IMR-90 (cell line): Measurements from ENCODE around the gene ATXN1. TPM values are rescaled to one million over a fixed set of nuclear protein-coding genes. Genes with fewer than 3 reads are reported as not detected.

Experiments used
- ATAC-seq: fragments of 200-7000 bp; cut with Tn5 transposase; 2 replicates; pipeline ENCODE4 v1.9.1; 2020; ENCODE audit warnings: low read depth, mild to moderate bottlenecking, moderate library complexity
- BruUV-seq: library from RNA; stranded (reverse); fragments of 400-500 nt; replicated peaks from 2 replicates; lab custom pipeline; 2021; lab: Mats Ljungman, UMichigan
- CTCF ChIA-PET: fragments of 300-600 bp; formaldehyde crosslinking; extraction: SDS; loops from one replicate; lab custom pipeline; 2021; ENCODE audit warnings: antibody characterized with exemption; lab: Yijun Ruan, JAX
- POLR2A ChIA-PET: fragments of 300-600 bp; sonication (Branson Sonifier 250); formaldehyde crosslinking; loops from one replicate; lab custom pipeline; 2022; ENCODE audit warnings: antibody characterized with exemption; ENCODE audit not compliant: unreplicated experiment; lab: Charles Lee
- DNase-seq: peaks from one replicate; pipeline ENCODE4 v3.0.0; 2013
- H2AFZ ChIP-seq: replicated peaks from 2 replicates; pipeline ENCODE3; 2013; ENCODE audit warnings: low read length, mild to moderate bottlenecking; ENCODE audit not compliant: poor library complexity
- H2AK5ac ChIP-seq: 2 replicates; pipeline ENCODE4 v1.6.1; 2013; ENCODE audit warnings: low read depth, low read length, inconsistent platforms
- H2AK9ac ChIP-seq: replicated peaks from 2 replicates; pipeline ENCODE3; 2013; ENCODE audit warnings: mild to moderate bottlenecking, low read depth, low read length, moderate library complexity; ENCODE audit not compliant: poor library complexity
- H2BK120ac ChIP-seq: 2 replicates; pipeline ENCODE4 v1.6.1; 2013; ENCODE audit warnings: low read depth, low read length, inconsistent platforms
- H2BK15ac ChIP-seq: 3 replicates; pipeline ENCODE4 v1.6.1; 2013; ENCODE audit warnings: low read depth, low read length, inconsistent platforms
- H2BK20ac ChIP-seq: 2 replicates; pipeline ENCODE4 v1.6.1; 2013; ENCODE audit warnings: low read depth, mild to moderate bottlenecking, inconsistent platforms, low read length, moderate library complexity
- H2BK5ac ChIP-seq: 2 replicates; pipeline ENCODE4 v1.6.1; 2013; ENCODE audit warnings: mild to moderate bottlenecking, low read depth, low read length, inconsistent platforms; ENCODE audit not compliant: poor library complexity, severe bottlenecking
- H3K14ac ChIP-seq: replicated peaks from 2 replicates; pipeline ENCODE4 v1.6.1; 2013; ENCODE audit warnings: low read depth, low read length, inconsistent platforms
- H3K18ac ChIP-seq: 2 replicates; pipeline ENCODE4 v1.6.1; 2013; ENCODE audit warnings: low read depth, low read length, control low read depth
- H3K23ac ChIP-seq: 2 replicates; pipeline ENCODE4 v1.6.1; 2013; ENCODE audit warnings: low read depth, low read length, inconsistent platforms
- H3K27ac ChIP-seq: 2 replicates; pipeline ENCODE4 v1.5.1; 2013; ENCODE audit warnings: mild to moderate bottlenecking, control low read depth, low read length; ENCODE audit not compliant: insufficient read depth
- H3K27me3 ChIP-seq: 2 replicates; pipeline ENCODE4 v1.6.1; 2013; ENCODE audit warnings: low read length; ENCODE audit not compliant: control insufficient read depth, insufficient read depth
- H3K36me3 ChIP-seq: 2 replicates; pipeline ENCODE4 v1.6.1; 2013; ENCODE audit warnings: low read length, mixed read lengths; ENCODE audit not compliant: control insufficient read depth, insufficient read depth
- H3K4ac ChIP-seq: 2 replicates; pipeline ENCODE4 v1.6.1; 2013; ENCODE audit warnings: low read depth, low read length, inconsistent platforms
- H3K4me1 ChIP-seq: 2 replicates; pipeline ENCODE4 v1.6.1; 2013; ENCODE audit warnings: low read length, mixed read lengths; ENCODE audit not compliant: control insufficient read depth, insufficient read depth
- H3K4me2 ChIP-seq: 2 replicates; pipeline ENCODE4 v1.6.1; 2013; ENCODE audit warnings: low read depth, mild to moderate bottlenecking, control low read depth, low read length, moderate library complexity
- H3K4me3 ChIP-seq: 2 replicates; pipeline ENCODE4 v1.5.1; 2013; ENCODE audit warnings: low read depth, mild to moderate bottlenecking, control low read depth, low read length, moderate library complexity; ENCODE audit not compliant: insufficient read depth
- H3K56ac ChIP-seq: 2 replicates; pipeline ENCODE4 v1.6.1; 2013; ENCODE audit warnings: low read length, inconsistent platforms; ENCODE audit not compliant: insufficient read depth; ENCODE audit errors: extremely low read depth
- H3K79me1 ChIP-seq, 2 experiments: 2 replicates each; pipeline ENCODE4 v1.6.1; 2013; ENCODE audit warnings: low read length in 2 of 2, inconsistent platforms in 1 of 2, low read depth in 1 of 2
- H3K9ac ChIP-seq: 2 replicates; pipeline ENCODE4 v1.6.1; 2013; ENCODE audit warnings: low read depth, low read length, control low read depth
- H3K9me1 ChIP-seq: 2 replicates; pipeline ENCODE4 v1.6.1; 2013; ENCODE audit warnings: low read length, inconsistent platforms; ENCODE audit not compliant: insufficient read depth
- H3K9me3 ChIP-seq: 2 replicates; pipeline ENCODE4 v1.6.1; 2013; ENCODE audit warnings: low read length; ENCODE audit not compliant: control insufficient read depth, insufficient read depth
- H4K20me1 ChIP-seq: 2 replicates; pipeline ENCODE4 v1.6.1; 2013; ENCODE audit warnings: low read length, inconsistent platforms; ENCODE audit not compliant: insufficient read depth
- H4K5ac ChIP-seq: 2 replicates; pipeline ENCODE4 v1.6.1; 2013; ENCODE audit warnings: mild to moderate bottlenecking, low read depth, low read length, control low read depth
- H4K8ac ChIP-seq, 2 experiments: 2 replicates each; pipeline ENCODE4 v1.6.1; 2013; ENCODE audit warnings: low read depth in 2 of 2, low read length in 2 of 2, control low read depth in 1 of 2, inconsistent platforms in 1 of 2
- H4K91ac ChIP-seq: 2 replicates; pipeline ENCODE4 v1.6.1; 2013; ENCODE audit warnings: low read depth, low read length, inconsistent platforms; ENCODE audit not compliant: insufficient read depth
- ELK1 ChIP-seq: fragments of 150-350 bp; IDR thresholded peaks from 2 replicates; pipeline ENCODE4 v1.6.1; 2016; ENCODE audit warnings: low read depth, mild to moderate bottlenecking, low read length, moderate library complexity, borderline replicate concordance
- POLR2A ChIP-seq: IDR thresholded peaks from 2 replicates; pipeline ENCODE4 v1.6.1; 2012; ENCODE audit warnings: mild to moderate bottlenecking, low read depth, low read length
- RFX5 ChIP-seq: IDR thresholded peaks from 2 replicates; pipeline ENCODE4 v1.8.0; 2012; ENCODE audit warnings: low read depth, mild to moderate bottlenecking, low read length, moderate library complexity
- WGBS, 2 experiments: methylation state at CpG; one replicate each; pipeline versions ENCODE4 v1.1.5 to v1.1.7; 2013; ENCODE audit warnings: missing lambda C conversion rate in 2 of 2; ENCODE audit not compliant: insufficient read length in 1 of 2; ENCODE audit errors: extremely low coverage in 2 of 2; 5-methylcytosine and 5-hydroxymethylcytosine counted together
- dilution Hi-C: fragments of 300-500 bp; cut with HindIII; formaldehyde crosslinking; loops from one replicate; pipeline ENCODE4 v1.14.3; 2018; ENCODE audit warnings: low sequenced_read_pairs; ENCODE audit not compliant: unreplicated experiment
- in situ Hi-C: fragments of 300-500 bp; cut with MboI; formaldehyde crosslinking; loops from 3 replicates; pipeline ENCODE4 v1.14.3; 2019; ENCODE audit warnings: low sequenced_read_pairs, inconsistent platforms, mixed read lengths
- intact Hi-C: fragments of 100-400 bp; cut with micrococcal nuclease; formaldehyde crosslinking; loops from 2 replicates; pipeline ENCODE4 v1.10.0; 2022
- polyA plus RNA-seq, 3 experiments: library from polyadenylated mRNA; depleted of rRNA; stranded (reverse); fragments of >200 nt; gene quantifications; 2 replicates each; pipeline ENCODE4 v1.2.3, GENCODE V29; 2012; ENCODE audit warnings: low replicate concordance in 1 of 3
- total RNA-seq: library from RNA; depleted of rRNA; stranded (reverse); fragments of >200 nt; gene quantifications from 2 replicates; pipeline ENCODE4 v1.2.3, GENCODE V29; 2012

ATXN1 gene
- total and polyA plus RNA-seq, 2 of the 4 experiments (the other 2 are of a cell fraction): 7.3 to 11.1 TPM

- Histone ChIP-seq H3K18ac (no peak overlapping the region), H3K56ac (no peak overlapping the region), H3K23ac (no peak overlapping the region), H3K27ac (no peak overlapping the region), H3K4me2 (no peak overlapping the region), H3K9me1 (0 out of 2 replicates have a peak, but pooled peaks cover 5% of the 10 kb centered on the region), H3K4ac (no peak overlapping the region), H4K20me1 (no peaks in the 10 kb centered on the region), H2BK20ac (no peak overlapping the region), H2BK5ac (no peak overlapping the region), H3K27me3 (no peaks in the 10 kb centered on the region), H2AFZ (no peak overlapping the region), H4K91ac (no peak overlapping the region), H3K14ac (no peak overlapping the region), H2BK15ac (no peak overlapping the region), H3K4me1 (no peaks in the 10 kb centered on the region; the same call in 1 of the 2 replicates), H2BK120ac (no peak overlapping the region), H3K9ac (no peak overlapping the region), H3K9me3 (no peaks in the 10 kb centered on the region), H2AK5ac (no peak overlapping the region), H4K5ac (no peak overlapping the region), H2AK9ac (no peak overlapping the region), H3K4me3 (no peak overlapping the region), H3K36me3 (peaks cover 5% of the 10 kb centered on the region; the same call in 1 of the 2 replicates), H4K8ac (no peak overlapping the region), H3K79me1 (peaks cover 4 to 9% of the 10 kb centered on the region in 2 experiments; a peak in 3 of 4 replicates)
- dilution Hi-C loops (no loop called here), in situ Hi-C loops (no loop called here), intact Hi-C loops (no loop called here)
- WGBS, 2 experiments: no CpG with 5 or more reads among the region's 1 CpG
- ChIA-PET POLR2A (no interaction called here), CTCF (no interaction called here)
- ATAC-seq (no peak), DNase-seq (no peak)
- TF ChIP-seq RFX5: no peak
- no peak for TF ChIP-seq ELK1
- TF ChIP-seq POLR2A: no peak
- BruUV-seq: no TSS peak
Measured at GRCh38 chr6:16570221-16570553, 191.1 kb downstream of the ATXN1 start.
